Activated T-helper 1 cell treated with Interleukin-2 at 50 U/mL for 16 hours (primary cell): ENCODE data around the gene WDR48.

Experiments
- DNase-seq: peaks from one replicate; pipeline ENCODE4 v3.0.0-alpha.2; 2020; ENCODE audit warnings: low read depth

Gene WDR48

GRCh38 chr3:39064646-39065045 is 12.8 kb downstream of the WDR48 start:
- no peak for DNase-seq

DNA sequence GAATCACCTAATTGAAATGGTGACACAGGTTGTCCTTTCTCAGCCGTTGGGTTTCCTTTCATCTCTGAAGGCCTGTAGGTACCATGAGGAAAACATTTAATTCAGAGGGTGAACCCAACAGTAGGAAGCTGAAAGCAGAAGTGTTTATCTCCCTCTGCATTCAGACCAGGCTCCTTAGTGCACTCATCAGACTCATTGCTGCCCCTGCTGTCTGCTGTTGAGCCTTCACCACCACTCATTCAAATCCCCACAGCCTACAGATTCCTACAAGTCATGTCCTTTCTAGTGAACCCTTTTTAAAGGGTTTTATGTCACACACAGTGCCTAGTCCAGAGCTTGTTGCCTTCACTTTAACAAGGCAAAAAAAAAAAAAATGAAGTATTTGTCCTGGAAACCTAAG is 13.4 kb downstream of the WDR48 start:
- DNase-seq: no peak

- DNase-seq: no peak
These were observed 15.5 kb downstream of the WDR48 start for GRCh38 chr3:39067286-39067685.

- DNase-seq: no peak
These were observed 16.7 kb downstream of the WDR48 start for GRCh38 chr3:39068556-39068955.

DNA sequence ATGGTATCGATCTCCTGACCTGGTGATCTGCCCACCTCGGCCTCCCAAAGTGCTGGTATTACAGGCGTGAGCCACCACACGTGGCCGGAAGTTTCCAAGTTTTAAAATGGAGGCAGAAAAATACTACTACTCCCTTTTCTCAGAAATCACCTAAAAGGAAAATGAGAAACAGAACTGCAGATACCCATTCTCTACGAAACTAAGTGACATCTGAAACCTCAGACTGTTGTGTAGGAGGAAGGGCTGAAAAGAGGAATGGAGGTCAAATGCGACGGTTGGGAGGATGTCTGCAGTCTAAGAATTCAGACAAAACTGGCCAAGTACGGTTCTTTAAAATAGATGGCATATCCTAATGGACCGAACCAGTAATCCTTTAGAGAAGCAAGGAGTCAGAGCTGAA is 24.1 kb downstream of the WDR48 start:
- no peak for DNase-seq

DNA sequence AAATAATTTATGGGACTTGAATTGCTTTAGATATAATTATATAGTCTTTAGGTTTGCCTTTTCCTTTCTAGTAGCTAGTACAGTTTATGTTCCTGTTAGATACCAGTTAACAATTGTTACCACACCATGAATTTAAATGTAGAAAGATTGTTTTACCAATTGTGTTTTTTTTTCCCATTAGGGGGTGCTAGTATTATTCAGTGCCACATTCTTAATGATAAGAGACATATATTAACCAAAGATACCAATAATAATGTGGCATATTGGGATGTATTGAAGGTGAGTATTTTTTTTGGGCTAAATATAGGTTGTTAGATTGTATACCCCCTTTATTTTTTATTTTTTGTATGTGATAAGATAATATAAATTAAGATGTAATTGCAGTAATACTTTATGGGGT is 27.7 kb downstream of the WDR48 start:
- DNase-seq: no peak

DNA sequence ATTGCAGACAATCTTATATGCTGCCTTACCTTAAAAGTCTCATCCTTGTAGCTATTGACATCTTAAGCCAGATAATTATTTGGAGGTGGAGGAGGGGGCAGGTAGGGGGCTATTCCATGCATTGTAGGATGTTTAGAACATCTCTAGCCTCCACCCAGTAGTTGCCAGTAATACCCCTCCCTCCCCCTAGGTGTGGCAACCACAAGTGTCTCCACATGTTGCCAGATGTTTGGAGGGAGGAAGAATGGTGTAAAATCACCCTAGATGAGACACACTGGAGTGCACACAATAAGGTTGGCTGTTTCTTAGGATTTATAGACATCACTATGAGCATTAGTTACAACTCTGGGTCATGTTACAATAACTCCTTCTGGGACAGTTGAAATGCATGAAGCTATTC is 28.2 kb downstream of the WDR48 start:
- DNase-seq: no peak

DNA sequence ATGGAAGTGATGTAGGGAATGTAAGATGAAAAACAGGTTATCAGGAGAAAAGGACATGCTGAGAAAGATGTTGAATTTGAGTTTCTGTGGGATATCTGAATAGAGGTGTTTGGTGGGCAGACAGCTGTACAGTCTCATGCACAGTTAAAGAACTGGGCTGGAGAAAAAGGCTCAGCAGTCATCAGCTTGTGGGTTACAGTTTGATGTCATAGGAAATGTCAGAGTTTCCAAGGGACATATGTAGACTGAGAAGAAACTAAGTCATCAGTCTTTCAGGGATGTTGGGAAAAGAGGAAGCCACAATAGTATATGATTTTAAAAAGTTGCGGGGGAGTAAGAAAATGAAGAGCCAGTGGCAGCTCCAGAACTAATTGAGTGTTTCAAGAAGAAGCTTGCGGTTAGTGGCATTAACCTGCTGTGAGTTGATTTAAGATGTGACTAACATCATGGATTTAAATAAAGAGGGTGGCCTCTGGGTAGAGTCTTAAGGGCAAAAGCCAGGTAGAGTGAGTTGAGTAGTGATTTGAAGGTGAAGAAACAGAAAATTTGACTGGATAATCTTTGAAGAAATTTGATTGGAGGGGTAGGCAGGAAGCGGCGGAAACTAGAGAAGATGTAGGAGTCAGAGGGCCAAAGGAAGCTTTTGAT is 31.0 kb downstream of the WDR48 start:
- no peak for DNase-seq

DNA sequence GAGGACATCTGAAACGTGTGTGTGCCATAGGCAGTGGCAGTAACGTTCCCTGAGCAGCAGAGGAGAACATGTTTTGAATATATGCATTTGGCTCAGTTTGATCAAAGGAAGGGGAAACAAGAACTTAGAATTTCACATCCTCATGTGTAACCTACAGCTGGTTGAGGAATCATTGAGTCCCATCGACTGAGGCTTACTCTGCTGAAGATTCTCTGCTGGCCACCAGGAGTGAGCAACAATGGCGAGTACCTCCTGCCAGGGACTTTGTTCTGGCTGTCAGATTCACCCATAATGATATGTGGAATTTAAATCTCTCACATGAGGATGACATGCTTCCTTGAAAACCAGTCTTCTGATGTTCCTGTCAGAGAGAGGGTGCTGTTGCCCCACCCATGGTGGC is 34.3 kb downstream of the WDR48 start:
- no peak for DNase-seq

DNA sequence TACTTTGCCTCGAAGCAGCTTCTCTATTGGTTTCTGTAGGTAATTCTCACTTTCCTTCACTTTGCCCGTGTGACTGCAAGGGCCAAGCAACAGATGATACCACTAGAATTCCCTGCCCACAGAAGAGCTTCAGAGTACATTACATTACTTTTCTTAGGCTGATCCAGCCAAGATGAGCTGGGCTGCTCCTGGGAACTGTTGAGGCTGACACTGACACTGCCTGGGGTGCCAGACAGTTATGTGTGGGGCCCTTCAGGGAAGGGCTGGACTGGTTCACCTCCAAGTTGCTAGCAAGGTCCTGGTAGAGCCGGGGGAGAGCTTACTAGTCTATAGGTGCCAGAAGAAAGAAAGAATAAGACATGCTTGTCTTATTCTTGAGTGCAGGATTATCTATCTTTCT is 36.6 kb downstream of the WDR48 start:
- no peak for DNase-seq

DNA sequence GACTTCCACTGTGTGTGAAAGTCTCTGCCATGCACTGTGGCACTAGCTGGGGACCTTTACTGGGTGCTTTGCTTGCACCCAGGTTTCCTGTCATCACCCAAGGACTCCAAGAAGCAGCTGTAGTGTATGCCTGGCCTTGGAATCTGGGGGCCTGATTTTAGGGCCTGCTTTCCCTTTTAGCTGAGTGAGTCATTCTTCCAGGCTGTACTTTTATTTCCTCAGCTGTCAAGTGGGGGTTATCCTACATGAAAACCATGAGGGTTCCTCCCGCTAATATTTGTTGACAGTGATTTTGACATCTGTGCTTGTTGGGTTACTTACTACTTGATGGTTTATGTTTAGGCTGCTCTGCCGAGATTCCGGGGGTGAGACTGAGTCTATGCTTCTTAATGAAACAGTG is 37.1 kb downstream of the WDR48 start:
- DNase-seq: no peak

- no peak for DNase-seq
These were observed 39.1 kb downstream of the WDR48 start for GRCh38 chr3:39090922-39091321.

- no peak for DNase-seq
These were observed 43.2 kb downstream of the WDR48 start for GRCh38 chr3:39094851-39095677.

DNA sequence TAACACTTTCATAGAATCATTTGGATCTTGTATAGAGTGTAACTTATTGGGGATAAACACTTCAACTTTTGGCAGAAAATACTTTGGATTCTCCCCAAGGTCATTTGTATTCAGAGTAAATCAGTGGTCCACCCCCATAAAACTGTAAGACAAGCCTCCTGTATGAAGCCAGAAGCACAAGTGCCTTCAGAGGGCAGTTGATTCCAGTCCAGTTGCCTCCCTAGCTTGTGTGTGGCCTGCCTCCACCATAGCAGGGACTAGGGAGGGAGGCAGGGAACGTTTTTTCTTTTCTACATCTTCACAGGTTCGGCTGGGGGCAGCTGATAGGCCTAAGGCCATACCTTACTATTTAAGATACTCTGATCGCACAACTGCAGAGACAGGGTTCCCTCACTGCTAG is 44.0 kb downstream of the WDR48 start:
- no peak for DNase-seq

DNA sequence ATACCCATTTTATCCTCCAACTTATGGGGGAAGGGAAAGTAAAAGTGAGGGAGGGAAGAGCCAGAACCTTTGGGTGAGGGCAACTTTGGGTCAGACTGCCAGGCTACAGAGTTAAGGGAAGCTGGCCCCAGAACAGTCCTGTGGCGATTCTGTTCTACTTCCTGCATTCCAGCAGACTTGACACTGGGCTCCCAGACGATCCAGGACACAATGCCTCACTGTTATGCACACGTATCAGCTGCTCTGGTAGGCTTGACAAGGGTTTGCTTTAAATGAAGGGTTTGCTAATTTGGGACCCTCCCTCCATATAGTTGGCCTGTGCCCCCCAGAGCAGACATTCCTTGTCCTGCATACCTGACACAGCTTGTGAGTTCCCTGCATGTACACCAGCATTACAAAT is 45.0 kb downstream of the WDR48 start:
- DNase-seq: no peak

- DNase-seq: no peak
These were observed 46.1 kb downstream of the WDR48 start for GRCh38 chr3:39097716-39098472.

- DNase-seq: no peak
These were observed 46.7 kb downstream of the WDR48 start for GRCh38 chr3:39098473-39099000.

DNA sequence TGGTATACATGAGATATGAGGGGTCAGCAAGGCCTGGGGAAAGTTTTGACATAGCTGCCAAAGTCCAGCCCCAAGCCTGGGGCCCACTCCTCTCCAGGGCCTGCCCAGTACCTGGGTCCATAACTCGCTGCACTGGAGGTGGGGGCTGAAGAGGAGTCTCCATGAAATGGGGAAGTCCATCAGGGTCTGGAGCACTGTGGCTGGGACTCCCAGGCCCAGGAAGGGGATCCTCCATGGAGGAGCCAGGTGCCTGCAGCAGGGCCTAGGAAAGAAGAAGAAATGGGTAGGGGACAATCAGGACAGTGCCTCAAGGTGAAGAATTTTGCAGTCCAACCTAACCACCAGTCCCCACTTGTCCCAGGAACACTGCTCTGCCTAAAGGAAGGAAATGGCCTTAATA is 47.4 kb downstream of the WDR48 start:
- DNase-seq: no peak

DNA sequence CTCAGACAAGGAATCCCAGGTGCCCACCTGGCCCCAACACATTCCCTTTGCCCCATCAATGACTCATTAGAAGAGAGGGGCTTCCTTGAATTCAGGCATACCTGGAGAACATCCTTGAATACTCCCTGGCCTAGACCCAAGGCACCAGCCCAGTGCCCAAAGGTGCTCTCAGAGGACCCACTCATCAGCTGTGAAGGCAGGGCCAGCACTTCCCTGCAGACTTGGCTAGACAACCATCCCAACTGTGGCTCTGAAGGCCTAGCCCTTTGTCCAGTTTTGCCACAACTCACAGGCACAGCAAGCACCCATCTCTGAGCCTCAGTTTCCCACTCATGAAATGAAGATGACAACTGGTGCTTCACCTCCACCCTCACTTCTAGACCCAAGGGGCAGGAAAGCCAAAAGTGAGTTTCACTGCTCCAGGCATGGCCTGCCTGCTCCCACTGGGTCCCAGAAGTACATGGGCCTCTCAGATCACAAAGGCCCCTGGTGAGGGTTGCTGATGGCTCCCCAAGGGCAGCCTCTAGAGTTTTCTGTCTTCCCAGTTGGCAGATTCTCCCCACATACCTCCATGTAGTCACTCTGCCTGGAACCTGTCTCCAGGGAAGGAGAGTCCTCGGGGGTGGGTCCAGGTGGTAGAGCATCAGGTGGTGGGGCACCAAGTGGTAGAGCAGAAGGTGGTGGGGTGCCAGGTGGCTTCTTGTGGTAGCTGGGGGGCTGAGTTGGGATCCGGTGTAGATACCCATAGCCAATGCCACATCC is 48.1 kb downstream of the WDR48 start:
- DNase-seq: no peak

DNA sequence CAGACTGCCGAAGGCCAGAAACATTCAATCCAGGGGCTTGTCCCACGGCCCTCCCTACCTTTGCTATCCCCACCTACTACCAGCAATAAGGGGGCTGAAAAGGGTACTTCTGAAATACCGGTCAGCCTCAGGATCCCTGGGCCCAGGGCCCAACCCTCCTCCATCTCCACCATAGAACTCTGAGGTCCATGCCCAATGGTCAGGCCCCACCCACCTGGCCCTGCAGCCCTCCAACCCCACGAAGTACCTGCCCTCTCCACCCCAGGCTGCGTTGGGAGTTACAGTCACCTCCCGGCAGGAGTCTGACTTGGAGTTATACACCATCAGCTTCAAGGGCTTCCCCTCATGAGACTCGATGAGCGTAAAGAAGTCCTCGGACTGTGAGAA is 48.7 kb downstream of the WDR48 start:
- DNase-seq: no peak

GRCh38 chr3:39101022-39101689 is 49.3 kb downstream of the WDR48 start:
- peak; percentile 23 for DNase-seq
